HG02642 (cell line): Measurements from ENCODE around the gene PCDHGB5.
A peak's percentile ranks its signal among the peaks of the same experiment; 100 is the strongest.
"Not testable (repeated sequence)": the region's sequence is repeated elsewhere in the genome, so short reads cannot be mapped to it uniquely, and the experiment has no call there.

ENCODE experiments used
- ATAC-seq: cut with Tn5 transposase; IDR thresholded peaks from one replicate; pipeline ENCODE4 v1.9.1; 2021; ENCODE audit warnings: mild to moderate bottlenecking; ENCODE audit not compliant: unreplicated experiment, poor library complexity

The PCDHGB5 gene

DNA sequence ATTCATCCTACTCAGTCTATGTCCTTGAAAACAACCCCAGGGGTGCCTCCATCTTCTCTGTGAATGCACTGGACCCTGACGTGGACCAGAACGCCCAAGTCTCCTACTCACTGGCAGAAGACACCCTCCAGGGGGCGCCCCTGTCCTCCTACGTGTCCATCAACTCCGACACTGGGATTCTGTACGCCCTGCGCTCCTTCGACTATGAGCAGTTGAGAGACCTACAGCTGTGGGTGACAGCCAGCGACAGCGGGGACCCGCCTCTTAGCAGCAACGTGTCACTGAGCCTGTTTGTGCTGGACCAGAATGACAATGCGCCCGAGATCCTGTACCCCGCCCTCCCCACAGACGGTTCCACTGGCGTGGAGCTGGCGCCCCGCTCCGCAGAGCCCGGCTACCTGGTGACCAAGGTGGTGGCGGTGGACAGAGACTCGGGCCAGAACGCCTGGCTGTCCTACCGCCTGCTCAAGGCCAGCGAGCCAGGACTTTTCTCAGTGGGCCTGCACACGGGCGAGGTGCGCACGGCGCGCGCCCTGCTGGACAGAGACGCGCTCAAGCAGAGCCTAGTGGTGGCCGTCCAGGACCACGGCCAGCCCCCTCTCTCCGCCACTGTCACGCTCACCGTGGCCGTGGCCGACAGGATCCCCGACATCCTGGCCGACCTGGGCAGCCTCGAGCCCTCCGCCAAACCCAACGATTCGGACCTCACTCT lies 22.1 kb upstream of the PCDHGB5 start:
- ATAC-seq: not testable (repeated sequence)

GRCh38 chr5:141382469-141383294 lies 15.1 kb upstream of the PCDHGB5 start, which contains the start of gene PCDHGA7:
TSS of gene PCDHGA7 (plus strand) at chr5:141382742. CDS start at chr5:141382900, 158 bp downstream.
- ATAC-seq: no peak

DNA sequence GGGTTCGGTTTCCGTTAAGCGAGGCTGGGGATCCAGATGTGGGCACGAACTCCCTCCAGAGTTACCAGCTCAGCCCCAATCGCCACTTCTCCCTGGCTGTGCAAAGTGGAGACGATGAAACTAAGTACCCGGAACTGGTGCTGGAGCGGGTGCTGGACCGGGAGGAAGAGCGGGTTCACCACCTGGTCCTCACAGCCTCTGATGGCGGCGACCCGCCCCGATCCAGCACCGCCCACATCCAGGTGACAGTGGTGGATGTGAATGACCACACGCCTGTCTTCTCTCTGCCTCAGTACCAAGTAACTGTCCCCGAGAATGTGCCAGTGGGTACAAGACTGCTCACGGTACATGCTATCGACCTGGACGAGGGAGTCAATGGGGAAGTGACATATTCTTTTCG lies 14.4 kb upstream of the PCDHGB5 start:
- no peak for ATAC-seq

DNA sequence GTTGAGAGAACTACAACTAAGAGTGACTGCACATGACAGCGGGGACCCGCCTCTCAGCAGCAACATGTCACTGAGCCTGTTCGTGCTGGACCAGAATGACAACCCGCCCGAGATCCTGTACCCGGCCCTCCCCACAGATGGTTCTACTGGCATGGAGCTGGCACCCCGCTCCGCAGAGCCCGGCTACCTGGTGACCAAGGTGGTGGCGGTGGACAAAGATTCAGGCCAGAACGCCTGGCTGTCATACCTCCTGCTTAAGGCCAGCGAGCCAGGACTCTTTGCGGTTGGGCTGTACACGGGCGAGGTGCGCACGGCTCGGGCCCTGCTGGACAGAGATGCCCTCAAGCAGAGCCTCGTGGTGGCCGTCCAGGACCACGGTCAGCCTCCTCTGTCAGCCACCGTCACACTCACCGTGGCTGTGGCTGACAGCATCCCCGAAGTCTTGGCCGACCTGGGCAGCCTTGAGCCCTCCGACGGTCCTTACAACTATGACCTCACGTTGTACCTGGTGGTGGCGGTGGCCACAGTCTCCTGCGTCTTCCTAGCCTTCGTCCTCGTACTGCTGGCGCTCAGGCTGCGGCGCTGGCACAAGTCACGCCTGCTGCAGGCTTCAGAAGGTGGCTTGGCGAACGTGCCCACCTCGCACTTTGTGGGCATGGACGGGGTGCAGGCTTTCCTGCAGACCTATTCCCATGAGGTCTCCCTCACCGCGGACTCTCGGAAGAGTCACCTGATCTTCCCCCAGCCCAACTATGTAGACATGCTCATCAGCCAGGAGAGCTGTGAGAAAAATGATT lies 13.1 kb upstream of the PCDHGB5 start:
- ATAC-seq: no peak

GRCh38 chr5:141387557-141388311 lies 10.0 kb upstream of the PCDHGB5 start, which contains the start of gene PCDHGB4:
TSS of gene PCDHGB4 (plus strand) at chr5:141387698. CDS start at chr5:141387885, 187 bp downstream.
- not testable (repeated sequence) for ATAC-seq

- ATAC-seq: no peak
Measured at GRCh38 chr5:141388661-141389060, 9.1 kb upstream of the PCDHGB5 start.

DNA sequence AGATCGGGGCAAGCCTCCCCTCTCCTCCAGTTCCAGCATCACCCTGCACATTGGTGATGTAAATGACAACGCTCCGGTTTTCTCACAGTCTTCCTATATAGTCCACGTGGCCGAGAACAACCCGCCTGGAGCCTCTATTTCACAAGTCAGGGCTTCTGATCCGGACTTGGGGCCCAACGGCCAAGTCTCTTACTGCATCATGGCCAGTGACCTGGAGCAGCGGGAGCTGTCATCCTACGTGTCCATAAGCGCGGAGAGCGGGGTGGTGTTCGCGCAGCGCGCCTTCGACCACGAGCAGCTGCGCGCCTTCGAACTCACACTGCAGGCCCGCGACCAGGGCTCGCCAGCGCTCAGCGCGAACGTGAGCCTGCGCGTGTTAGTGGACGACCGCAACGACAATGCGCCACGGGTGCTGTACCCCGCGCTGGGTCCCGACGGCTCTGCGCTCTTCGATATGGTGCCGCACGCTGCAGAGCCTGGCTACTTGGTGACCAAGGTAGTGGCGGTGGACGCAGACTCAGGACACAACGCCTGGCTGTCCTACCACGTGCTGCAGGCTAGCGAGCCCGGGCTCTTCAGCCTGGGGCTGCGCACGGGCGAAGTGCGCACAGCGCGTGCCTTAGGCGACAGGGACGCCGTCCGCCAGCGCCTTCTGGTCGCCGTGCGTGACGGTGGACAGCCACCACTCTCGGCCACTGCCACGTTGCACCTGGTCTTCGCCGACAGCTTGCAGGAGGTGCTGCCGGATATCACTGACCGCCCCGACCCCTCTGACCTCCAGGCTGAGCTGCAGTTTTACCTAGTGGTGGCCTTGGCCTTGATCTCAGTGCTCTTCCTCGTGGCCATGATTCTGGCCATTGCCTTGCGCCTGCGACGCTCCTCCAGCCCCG lies 8.3 kb upstream of the PCDHGB5 start:
- no peak for ATAC-seq

DNA sequence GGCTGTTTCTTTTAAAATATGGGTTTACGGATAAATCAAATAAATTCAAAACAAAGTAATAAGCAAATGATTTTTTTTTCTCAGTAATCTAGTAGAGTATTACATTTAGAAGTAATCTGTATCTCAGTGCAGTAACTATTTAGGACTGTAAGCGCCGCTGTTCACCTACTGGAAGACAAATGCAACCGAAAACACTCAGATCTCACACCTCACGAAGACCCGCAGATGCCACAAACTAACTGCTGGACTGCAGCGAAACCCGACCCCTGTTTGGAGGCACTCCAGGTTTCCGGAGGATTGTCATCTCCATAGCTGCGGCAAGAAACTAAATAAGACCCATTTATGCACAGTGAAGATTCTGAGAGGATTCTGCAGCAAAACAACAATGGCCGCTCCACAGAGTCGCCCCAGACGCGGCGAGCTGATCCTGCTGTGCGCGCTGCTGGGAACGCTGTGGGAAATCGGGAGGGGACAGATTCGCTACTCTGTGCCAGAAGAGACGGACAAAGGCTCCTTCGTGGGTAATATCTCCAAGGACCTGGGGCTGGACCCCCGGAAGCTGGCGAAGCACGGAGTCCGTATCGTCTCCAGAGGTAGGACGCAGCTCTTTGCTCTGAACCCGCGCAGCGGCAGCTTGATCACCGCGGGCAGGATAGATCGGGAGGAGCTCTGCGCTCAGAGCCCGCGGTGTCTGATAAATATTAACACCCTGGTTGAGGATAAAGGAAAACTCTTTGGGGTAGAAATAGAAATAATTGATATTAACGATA lies 5.1 kb upstream of the PCDHGB5 start, which contains the start of gene PCDHGA8:
TSS of gene PCDHGA8 (plus strand) at position 205 of the 770 bp plus-strand sequence. CDS start at position 386, 181 bp downstream.
- no peak for ATAC-seq

- no peak for ATAC-seq
Measured at GRCh38 chr5:141393267-141393666, 4.5 kb upstream of the PCDHGB5 start.

GRCh38 chr5:141394401-141395187 lies 3.2 kb upstream of the PCDHGB5 start:
- not testable (repeated sequence) for ATAC-seq

- ATAC-seq: no peak
Measured at GRCh38 chr5:141398608-141399007, 861 bp downstream of the PCDHGB5 start.

DNA sequence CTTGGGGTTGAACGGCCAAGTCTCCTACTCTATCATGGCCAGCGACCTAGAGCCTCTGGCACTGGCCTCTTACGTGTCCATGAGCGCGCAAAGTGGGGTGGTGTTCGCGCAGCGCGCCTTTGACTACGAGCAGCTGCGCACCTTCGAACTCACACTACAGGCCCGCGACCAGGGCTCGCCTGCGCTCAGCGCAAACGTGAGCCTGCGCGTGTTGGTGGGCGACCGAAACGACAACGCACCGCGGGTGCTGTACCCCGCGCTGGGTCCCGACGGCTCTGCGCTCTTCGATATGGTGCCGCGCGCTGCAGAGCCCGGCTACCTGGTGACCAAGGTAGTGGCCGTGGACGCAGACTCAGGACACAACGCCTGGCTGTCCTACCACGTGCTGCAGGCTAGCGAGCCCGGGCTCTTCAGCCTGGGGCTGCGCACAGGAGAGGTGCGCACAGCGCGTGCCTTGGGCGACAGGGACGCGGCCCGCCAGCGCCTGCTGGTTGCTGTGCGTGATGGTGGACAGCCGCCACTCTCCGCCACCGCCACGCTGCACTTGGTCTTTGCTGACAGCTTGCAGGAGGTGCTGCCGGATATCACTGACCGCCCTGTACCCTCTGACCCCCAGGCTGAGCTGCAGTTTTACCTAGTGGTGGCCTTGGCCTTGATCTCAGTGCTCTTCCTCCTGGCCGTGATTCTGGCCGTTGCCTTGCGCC lies 2.0 kb downstream of the PCDHGB5 start:
- no peak for ATAC-seq

DNA sequence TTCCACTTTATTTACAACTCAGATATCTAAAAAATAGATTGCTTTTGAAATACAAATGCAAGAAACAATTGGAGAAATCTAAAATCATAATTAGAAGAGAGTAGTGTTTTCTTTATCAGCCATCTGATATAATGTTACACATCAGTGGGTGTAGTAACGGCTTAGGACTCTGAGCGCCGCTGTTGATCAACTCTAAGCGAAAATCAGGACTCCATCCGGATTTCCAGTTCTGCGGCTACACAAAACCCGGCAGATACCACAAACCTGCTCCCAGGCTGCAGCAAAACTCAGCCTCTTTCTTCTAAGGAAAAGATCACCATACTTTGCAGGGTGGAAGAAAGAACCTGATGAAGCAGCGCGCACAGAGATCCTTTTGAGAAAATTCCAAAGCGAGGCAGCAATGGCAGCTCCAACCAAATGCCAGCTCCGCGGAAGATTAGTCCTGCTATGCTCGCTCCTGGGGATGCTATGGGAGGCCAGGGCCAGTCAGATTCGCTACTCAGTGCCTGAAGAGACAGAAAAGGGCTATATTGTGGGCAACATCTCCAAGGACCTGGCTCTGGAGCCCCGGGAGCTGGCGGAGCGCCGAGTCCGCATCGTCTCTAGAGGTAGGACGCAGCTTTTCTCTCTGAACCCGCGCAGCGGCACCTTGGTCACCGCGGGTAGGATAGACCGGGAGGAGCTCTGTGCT lies 5.0 kb downstream of the PCDHGB5 start, which contains the start of gene PCDHGA9:
TSS of gene PCDHGA9 (plus strand) at position 226 of the 691 bp plus-strand sequence. CDS start at position 401, 175 bp downstream.
- no peak for ATAC-seq

GRCh38 chr5:141403387-141403786 lies 5.6 kb downstream of the PCDHGB5 start:
- no peak for ATAC-seq

GRCh38 chr5:141407790-141408505 lies 10.2 kb downstream of the PCDHGB5 start, which contains the start of gene PCDHGB6:
TSS of gene PCDHGB6 (plus strand) at chr5:141408021. CDS start at chr5:141408203, 182 bp downstream.
- peak; percentile 79 for ATAC-seq
